ENCODE data around the gene COL23A1. TPM values are rescaled to one million over a fixed set of nuclear protein-coding genes. Genes with fewer than 3 reads are reported as not detected.
A peak's percentile ranks its signal among the peaks of the same experiment; 100 is the strongest.

COL23A1 gene
- total and polyA plus RNA-seq, 4 donors = 0.36 to 1.5 (median 1.1) TPM; not detected in 1

DNA sequence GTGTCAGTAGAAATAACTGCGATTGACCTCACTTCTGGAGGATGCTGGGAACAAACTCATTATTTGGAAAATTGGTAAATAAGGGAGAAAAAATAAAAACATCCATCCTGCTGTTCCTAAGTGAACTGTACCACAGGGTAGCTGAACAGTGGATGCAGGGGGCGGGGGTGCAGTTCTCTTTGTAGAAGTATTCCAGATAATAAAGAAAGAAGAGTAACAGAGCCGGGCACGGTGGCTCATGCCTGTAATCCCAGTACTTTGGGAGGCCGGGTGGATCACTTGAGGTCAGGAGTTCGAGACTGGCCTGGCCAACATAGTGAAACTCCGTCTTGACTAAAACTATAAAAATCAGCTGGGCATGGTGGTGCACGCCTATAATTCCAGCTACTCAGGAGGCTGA, 132.1 kb downstream of the COL23A1 start:
- no peaks in the 10 kb centered on the region for H3K4me1 ChIP-seq (ENCODE audit: control insufficient read depth in 1 of 2, insufficient read depth in 2 of 2, low read length in 2 of 2)
- WGBS, 2 donors = 91 to 95% methylated on average over 8 of the region's 8 CpGs
- H3K4me3 ChIP-seq (ENCODE audit: low read length in 2 of 2) = no peak overlapping the region
- no peak overlapping the region for H3K27ac ChIP-seq (ENCODE audit: low read depth in 1 of 2, low read length in 2 of 2)
- H3K36me3 ChIP-seq (ENCODE audit: control insufficient read depth in 1 of 2, insufficient read depth in 2 of 2, low read length in 1 of 2) = no peaks in the 10 kb centered on the region
- intact Hi-C loops (cut with DNase I) = no loop called here
- ATAC-seq (ENCODE audit: low FRiP score) (no peak), DNase-seq (peak in 1 of 2 donors; percentile 34)
- no peaks in the 10 kb centered on the region for H3K9me3 ChIP-seq (ENCODE audit: control insufficient read depth, low read length)
- H3K27me3 ChIP-seq (ENCODE audit: control insufficient read depth in 1 of 2, insufficient read depth in 2 of 2, low read length in 1 of 2) = no peaks in the 10 kb centered on the region

GRCh38 chr5:178457471-178457870, 132.7 kb downstream of the COL23A1 start:
- DNase-seq (no peak), ATAC-seq (ENCODE audit: low FRiP score) (no peak)
- 96 to 98% methylated on average over 4 of the region's 4 CpGs for WGBS, 2 donors
- Histone ChIP-seq H3K27me3 (ENCODE audit: control insufficient read depth in 1 of 2, insufficient read depth in 2 of 2, low read length in 1 of 2) (no peaks in the 10 kb centered on the region), H3K9me3 (ENCODE audit: control insufficient read depth, low read length) (no peaks in the 10 kb centered on the region), H3K36me3 (ENCODE audit: control insufficient read depth in 1 of 2, insufficient read depth in 2 of 2, low read length in 1 of 2) (no peaks in the 10 kb centered on the region), H3K27ac (ENCODE audit: low read depth in 1 of 2, low read length in 2 of 2) (no peak overlapping the region), H3K4me1 (ENCODE audit: control insufficient read depth in 1 of 2, insufficient read depth in 2 of 2, low read length in 2 of 2) (no peaks in the 10 kb centered on the region), H3K4me3 (ENCODE audit: low read length in 2 of 2) (no peak overlapping the region)
- intact Hi-C loops (cut with DNase I) = no loop called here

DNA sequence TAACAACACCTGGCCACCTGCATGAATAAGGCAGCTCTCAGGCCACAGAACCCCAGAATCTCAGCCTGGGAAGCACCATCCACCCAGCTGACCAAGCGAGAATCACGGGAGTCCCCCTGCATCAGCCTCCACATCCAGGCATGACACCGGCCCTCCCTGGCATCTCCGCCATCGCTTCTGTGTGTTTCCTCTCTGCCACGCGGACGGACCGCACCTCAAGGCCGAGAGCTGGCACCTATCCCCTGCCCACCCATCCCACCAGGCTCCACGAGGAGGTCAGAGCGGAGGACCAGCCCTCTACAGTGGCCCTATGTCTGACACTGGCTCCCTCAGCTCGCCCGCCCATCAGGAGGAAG, 134.7 kb downstream of the COL23A1 start:
- DNase-seq (peak in 1 of 2 donors; percentile 72), ATAC-seq (ENCODE audit: low FRiP score) (no peak)
- H3K4me1 ChIP-seq (ENCODE audit: control insufficient read depth in 1 of 2, insufficient read depth in 2 of 2, low read length in 2 of 2) = no peaks in the 10 kb centered on the region
- H3K9me3 ChIP-seq (ENCODE audit: control insufficient read depth, low read length) = no peaks in the 10 kb centered on the region
- 90% methylated on average over 14 of the region's 14 CpGs for WGBS, 2 donors
- intact Hi-C loops (cut with DNase I) = no loop called here
- H3K27me3 ChIP-seq (ENCODE audit: control insufficient read depth in 1 of 2, insufficient read depth in 2 of 2, low read length in 1 of 2) = no peaks in the 10 kb centered on the region
- H3K4me3 ChIP-seq (ENCODE audit: low read length in 2 of 2) = no peak overlapping the region
- no peaks in the 10 kb centered on the region for H3K36me3 ChIP-seq (ENCODE audit: control insufficient read depth in 1 of 2, insufficient read depth in 2 of 2, low read length in 1 of 2)
- H3K27ac ChIP-seq (ENCODE audit: low read depth in 1 of 2, low read length in 2 of 2) = no peak overlapping the region

- no peaks in the 10 kb centered on the region for H3K4me1 ChIP-seq (ENCODE audit: control insufficient read depth in 1 of 2, insufficient read depth in 2 of 2, low read length in 2 of 2)
- 91 to 93% methylated on average over 22 of the region's 22 CpGs for WGBS, 2 donors
- no peak overlapping the region for H3K4me3 ChIP-seq (ENCODE audit: low read length in 2 of 2)
- DNase-seq = peak in 1 of 2 donors; percentile 50
- no peak for ATAC-seq (ENCODE audit: low FRiP score)
- no peaks in the 10 kb centered on the region for H3K36me3 ChIP-seq (ENCODE audit: control insufficient read depth in 1 of 2, insufficient read depth in 2 of 2, low read length in 1 of 2)
- no peaks in the 10 kb centered on the region for H3K9me3 ChIP-seq (ENCODE audit: control insufficient read depth, low read length)
- H3K27me3 ChIP-seq (ENCODE audit: control insufficient read depth in 1 of 2, insufficient read depth in 2 of 2, low read length in 1 of 2) = no peaks in the 10 kb centered on the region
- intact Hi-C loops (cut with DNase I) = no loop called here
- H3K27ac ChIP-seq (ENCODE audit: low read depth in 1 of 2, low read length in 2 of 2) = no peak overlapping the region
Measured at GRCh38 chr5:178454821-178455479, 135.2 kb downstream of the COL23A1 start.

- ATAC-seq (ENCODE audit: low FRiP score) = no peak
- Histone ChIP-seq H3K9me3 (ENCODE audit: control insufficient read depth, low read length) (no peaks in the 10 kb centered on the region), H3K4me1 (ENCODE audit: control insufficient read depth in 1 of 2, insufficient read depth in 2 of 2, low read length in 2 of 2) (no peaks in the 10 kb centered on the region), H3K36me3 (ENCODE audit: control insufficient read depth in 1 of 2, insufficient read depth in 2 of 2, low read length in 1 of 2) (no peaks in the 10 kb centered on the region), H3K27ac (ENCODE audit: low read depth in 1 of 2, low read length in 2 of 2) (no peak overlapping the region), H3K4me3 (ENCODE audit: low read length in 2 of 2) (no peak overlapping the region), H3K27me3 (ENCODE audit: control insufficient read depth in 1 of 2, insufficient read depth in 2 of 2, low read length in 1 of 2) (no peaks in the 10 kb centered on the region)
- WGBS, 2 donors = 93 to 95% methylated on average over 3 of the region's 3 CpGs
- DNase-seq = peak in 1 of 2 donors; percentile 15
- intact Hi-C loops (cut with DNase I) = no loop called here
Measured at GRCh38 chr5:178454303-178454702, 135.9 kb downstream of the COL23A1 start.

DNA sequence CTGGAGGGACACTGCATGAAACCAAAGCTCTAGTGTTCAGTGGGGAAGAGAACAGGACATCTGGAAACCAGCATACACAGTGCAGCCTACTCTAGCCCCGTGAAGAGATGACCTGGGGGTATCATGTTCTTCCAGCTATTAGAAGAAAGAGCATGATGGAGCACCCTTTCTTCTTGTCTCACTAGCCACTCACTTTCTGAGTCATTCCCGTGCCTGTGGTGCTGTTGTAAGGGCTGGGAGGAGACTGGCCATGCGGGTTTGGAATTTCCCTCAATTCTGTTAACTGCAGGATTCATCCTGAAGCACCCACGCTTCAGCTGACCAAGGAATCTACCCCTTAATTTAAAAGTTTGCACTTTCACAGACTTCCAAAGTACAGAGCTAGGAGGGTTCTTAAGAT, 137.0 kb downstream of the COL23A1 start:
- intact Hi-C loops (cut with DNase I) = no loop called here
- DNase-seq (peak in 1 of 2 donors; percentile 5), ATAC-seq (ENCODE audit: low FRiP score) (no peak)
- Histone ChIP-seq H3K4me3 (ENCODE audit: low read length in 2 of 2) (no peak overlapping the region), H3K9me3 (ENCODE audit: control insufficient read depth, low read length) (peaks cover 3% of the 10 kb centered on the region), H3K27ac (ENCODE audit: low read depth in 1 of 2, low read length in 2 of 2) (no peak overlapping the region), H3K4me1 (ENCODE audit: control insufficient read depth in 1 of 2, insufficient read depth in 2 of 2, low read length in 2 of 2) (no peaks in the 10 kb centered on the region), H3K36me3 (ENCODE audit: control insufficient read depth in 1 of 2, insufficient read depth in 2 of 2, low read length in 1 of 2) (no peaks in the 10 kb centered on the region), H3K27me3 (ENCODE audit: control insufficient read depth in 1 of 2, insufficient read depth in 2 of 2, low read length in 1 of 2) (no peaks in the 10 kb centered on the region)
- 43 to 57% methylated on average over 4 of the region's 4 CpGs for WGBS, 2 donors

GRCh38 chr5:178450121-178451028, 139.8 kb downstream of the COL23A1 start:
- intact Hi-C loops (cut with DNase I) = no loop called here
- Histone ChIP-seq H3K9me3 (ENCODE audit: control insufficient read depth, low read length) (peaks cover 3% of the 10 kb centered on the region), H3K4me1 (ENCODE audit: control insufficient read depth in 1 of 2, insufficient read depth in 2 of 2, low read length in 2 of 2) (no peaks in the 10 kb centered on the region), H3K4me3 (ENCODE audit: low read length in 2 of 2) (no peak overlapping the region), H3K27ac (ENCODE audit: low read depth in 1 of 2, low read length in 2 of 2) (no peak overlapping the region), H3K27me3 (ENCODE audit: control insufficient read depth in 1 of 2, insufficient read depth in 2 of 2, low read length in 1 of 2) (no peaks in the 10 kb centered on the region), H3K36me3 (ENCODE audit: control insufficient read depth in 1 of 2, insufficient read depth in 2 of 2, low read length in 1 of 2) (no peaks in the 10 kb centered on the region)
- ATAC-seq (ENCODE audit: low FRiP score) (no peak), DNase-seq (peak in 1 of 2 donors; percentile 53)
- WGBS, 2 donors = 85 to 86% methylated on average over 19 of the region's 19 CpGs

- intact Hi-C loops (cut with DNase I) = no loop called here
- peaks cover 3% of the 10 kb centered on the region for H3K9me3 ChIP-seq (ENCODE audit: control insufficient read depth, low read length)
- ATAC-seq (ENCODE audit: low FRiP score) (peak; percentile 78), DNase-seq (peak in 1 of 2 donors; percentile 58)
- no peaks in the 10 kb centered on the region for H3K36me3 ChIP-seq (ENCODE audit: control insufficient read depth in 1 of 2, insufficient read depth in 2 of 2, low read length in 1 of 2)
- H3K4me1 ChIP-seq (ENCODE audit: control insufficient read depth in 1 of 2, insufficient read depth in 2 of 2, low read length in 2 of 2) = no peaks in the 10 kb centered on the region
- no peak overlapping the region for H3K27ac ChIP-seq (ENCODE audit: low read depth in 1 of 2, low read length in 2 of 2)
- H3K4me3 ChIP-seq (ENCODE audit: low read length in 2 of 2) = no peak overlapping the region
- no peaks in the 10 kb centered on the region for H3K27me3 ChIP-seq (ENCODE audit: control insufficient read depth in 1 of 2, insufficient read depth in 2 of 2, low read length in 1 of 2)
- WGBS, 2 donors = 63 to 64% methylated on average over 23 of the region's 23 CpGs
Measured at GRCh38 chr5:178449163-178450070, 140.8 kb downstream of the COL23A1 start.
